GM12865 (cell line): ENCODE results near the gene ANKRD28.

Experiments used
- DNase-seq: peaks from one replicate; pipeline ENCODE4 v3.0.0; 2010; ENCODE audit warnings: low read depth
- H3K4me3 ChIP-seq: 2 replicates; pipeline ENCODE4 v1.5.1; 2011; ENCODE audit warnings: mild to moderate bottlenecking, low read depth, low read length, control low read depth
- CTCF ChIP-seq: IDR thresholded peaks from 2 replicates; pipeline ENCODE4 v1.5.1; 2011; ENCODE audit warnings: low read length, control low read depth, low read depth, inconsistent platforms; ENCODE audit not compliant: insufficient read depth; ENCODE audit errors: missing control alignments

ANKRD28 gene

GRCh38 chr3:15638891-15639262 lies 158.9 kb downstream of the ANKRD28 start:
- no peak for TF ChIP-seq CTCF
- DNase-seq: peak; percentile 65
- no peak overlapping the region for H3K4me3 ChIP-seq

- TF ChIP-seq CTCF: no peak
- no peak overlapping the region for H3K4me3 ChIP-seq
- DNase-seq: peak; percentile 56
Observed at GRCh38 chr3:15638193-15638890, 159.4 kb downstream of the ANKRD28 start.

GRCh38 chr3:15637131-15637951 lies 160.4 kb downstream of the ANKRD28 start:
- TF ChIP-seq CTCF: no peak

GRCh38 chr3:15636028-15636709 lies 161.6 kb downstream of the ANKRD28 start:
- DNase-seq: peak; percentile 82
- no peak for TF ChIP-seq CTCF
- peak overlapping the region; percentile 48 for H3K4me3 ChIP-seq

More at GRCh38 chr3:15637131-15637951, 160.4 kb downstream of the ANKRD28 start:
- H3K4me3 ChIP-seq: no peak overlapping the region
- peak; percentile 71 for DNase-seq

GRCh38 chr3:15635121-15635661 lies 162.6 kb downstream of the ANKRD28 start:
- DNase-seq: no peak
- TF ChIP-seq CTCF: no peak
- H3K4me3 ChIP-seq: no peak overlapping the region

- no peak for TF ChIP-seq CTCF
- H3K4me3 ChIP-seq: no peak overlapping the region
- DNase-seq: no peak
Observed at GRCh38 chr3:15634671-15635070, 163.1 kb downstream of the ANKRD28 start.
